ENCODE measurements around the gene HS6ST3.

The HS6ST3 gene

DNA sequence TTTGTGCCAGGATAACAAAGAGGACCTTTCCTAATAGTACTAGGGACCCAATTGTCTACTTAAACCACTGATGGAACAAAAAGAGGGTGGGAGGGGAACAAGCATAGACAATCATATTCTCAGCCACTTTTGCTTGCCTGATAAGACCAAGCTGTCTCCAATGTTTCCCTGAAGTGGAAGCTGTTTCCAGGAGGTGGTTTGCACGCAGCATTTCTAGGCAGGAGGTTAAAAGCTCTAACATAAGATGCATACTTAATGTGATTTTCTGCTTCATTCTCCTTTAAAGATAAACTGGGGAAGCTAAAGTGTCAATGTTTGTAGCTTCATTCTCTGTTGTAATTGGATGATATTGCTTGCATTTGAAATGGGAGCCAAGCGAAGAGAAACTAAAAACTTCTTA lies 442.9 kb downstream of the HS6ST3 start:
- no peak for DNase-seq (ENCODE audit: low read depth in 2 of 2, low spot score in 1 of 2)

DNA sequence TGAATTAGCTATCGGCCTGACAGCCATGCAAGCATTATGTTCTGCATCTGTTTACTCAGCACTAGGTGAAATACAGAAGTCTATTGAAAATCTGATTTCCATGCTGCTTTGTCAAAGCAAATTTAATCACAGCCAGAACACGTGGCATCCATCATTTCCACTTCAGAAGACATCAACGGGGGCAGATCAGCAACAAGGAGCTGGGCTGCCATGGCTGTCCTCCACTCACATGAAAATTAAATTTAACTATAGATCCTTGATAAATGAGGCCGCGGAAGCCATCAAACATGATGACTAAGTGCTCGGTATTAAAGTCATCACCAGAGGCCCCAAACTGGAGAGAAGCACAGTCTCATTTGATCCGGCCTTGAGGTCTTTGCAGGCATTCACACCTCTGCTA lies 443.5 kb downstream of the HS6ST3 start:
- no peak for DNase-seq (ENCODE audit: low read depth in 2 of 2, low spot score in 1 of 2)

DNA sequence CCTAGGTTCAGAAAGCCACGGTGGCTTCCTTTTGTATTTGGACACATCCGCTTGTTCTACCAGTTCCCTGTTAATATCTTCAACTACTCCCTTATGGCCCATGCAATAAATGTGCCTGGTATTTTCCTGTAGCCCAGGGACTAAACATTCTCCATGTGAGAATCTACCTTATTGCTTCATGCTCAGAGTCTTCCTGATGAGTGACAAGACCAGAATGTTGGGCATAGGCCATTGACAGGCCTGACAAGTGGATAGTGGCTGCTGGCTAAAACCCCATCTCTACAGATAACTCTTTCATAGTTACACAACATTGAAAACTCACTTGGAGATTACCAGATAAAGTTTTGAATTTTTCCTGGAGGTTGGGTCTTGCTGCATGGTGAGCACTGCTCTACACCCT lies 449.9 kb downstream of the HS6ST3 start:
- DNase-seq (ENCODE audit: low read depth in 2 of 2, low spot score in 1 of 2), result no peak

DNA sequence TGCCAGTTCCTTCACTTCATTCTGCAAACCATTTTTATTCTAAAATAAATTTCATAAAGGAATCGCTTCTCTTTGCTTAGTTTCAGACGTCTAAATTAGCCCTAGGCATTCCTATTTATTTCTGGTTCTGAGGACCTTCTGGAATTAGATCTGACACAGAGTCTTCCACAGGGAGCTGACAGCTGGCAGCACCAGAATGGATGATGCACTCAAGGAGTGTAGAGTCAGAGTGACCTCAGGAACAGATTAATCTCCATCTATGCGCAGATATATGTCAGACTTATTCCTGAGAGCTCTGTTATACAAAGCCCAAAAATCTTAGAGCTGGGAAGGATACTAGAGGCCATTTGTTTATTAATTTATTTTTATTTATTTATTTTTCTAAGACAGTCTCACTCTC lies 450.8 kb downstream of the HS6ST3 start:
- no peak for DNase-seq (ENCODE audit: low read depth in 2 of 2, low spot score in 1 of 2)

DNA sequence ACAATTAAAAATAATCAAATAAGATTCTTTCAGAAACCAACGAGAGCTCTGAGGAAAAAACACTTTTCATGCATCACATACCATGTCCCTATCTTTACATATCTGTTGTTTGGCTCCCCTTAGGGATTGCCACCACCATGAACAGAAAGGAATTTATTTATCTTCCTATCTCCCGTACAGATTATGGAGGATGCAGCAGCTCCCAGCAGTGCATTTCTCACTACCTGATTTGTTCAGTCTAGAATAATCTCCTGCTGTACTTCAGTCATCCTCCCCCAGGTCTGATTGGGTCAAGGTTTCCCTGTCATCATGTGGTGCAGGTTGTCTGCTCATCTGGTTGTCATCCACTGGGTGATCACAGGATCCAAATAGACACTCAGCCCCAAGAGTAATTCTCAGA lies 453.1 kb downstream of the HS6ST3 start:
- no peak for DNase-seq (ENCODE audit: low read depth in 2 of 2, low spot score in 1 of 2)

DNA sequence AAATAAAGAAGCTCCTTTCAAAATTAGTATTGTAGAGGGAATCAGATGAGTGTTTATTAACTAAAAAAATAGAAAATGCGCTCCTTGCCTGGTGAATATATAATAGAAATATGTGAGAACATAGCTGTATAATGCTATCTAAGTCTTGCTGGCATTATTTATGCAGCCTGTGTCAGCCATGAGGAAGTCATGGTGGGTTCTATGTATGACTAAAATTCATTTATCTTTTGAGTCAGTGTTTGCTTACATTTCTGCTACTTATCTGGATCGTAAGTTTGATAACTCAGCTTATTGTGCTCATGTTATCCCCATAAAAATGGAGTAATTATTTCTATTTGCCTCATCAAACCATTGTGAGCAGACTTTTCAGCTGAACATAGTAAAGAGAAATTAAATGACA lies 455.1 kb downstream of the HS6ST3 start:
- no peak for DNase-seq (ENCODE audit: low read depth in 2 of 2, low spot score in 1 of 2)

DNA sequence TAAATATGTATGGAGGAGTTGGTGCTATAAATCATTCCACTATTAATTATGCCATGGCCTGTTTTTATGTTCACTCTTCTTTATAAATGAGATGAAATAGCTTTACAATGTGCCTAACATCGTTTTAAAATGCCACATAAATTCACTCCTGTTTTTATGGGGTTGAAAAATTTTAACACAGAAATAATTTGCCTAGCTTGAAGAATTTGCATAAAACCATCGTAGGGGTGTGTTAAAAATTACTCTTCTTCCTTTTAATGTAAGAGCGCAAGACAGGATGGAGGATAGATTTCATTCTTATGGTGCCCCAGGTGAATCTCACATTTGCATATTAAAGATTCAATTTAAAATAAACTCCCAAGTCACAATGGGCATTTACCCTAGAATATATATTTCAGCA lies 456.6 kb downstream of the HS6ST3 start:
- no peak for DNase-seq (ENCODE audit: low read depth in 2 of 2, low spot score in 1 of 2)

DNA sequence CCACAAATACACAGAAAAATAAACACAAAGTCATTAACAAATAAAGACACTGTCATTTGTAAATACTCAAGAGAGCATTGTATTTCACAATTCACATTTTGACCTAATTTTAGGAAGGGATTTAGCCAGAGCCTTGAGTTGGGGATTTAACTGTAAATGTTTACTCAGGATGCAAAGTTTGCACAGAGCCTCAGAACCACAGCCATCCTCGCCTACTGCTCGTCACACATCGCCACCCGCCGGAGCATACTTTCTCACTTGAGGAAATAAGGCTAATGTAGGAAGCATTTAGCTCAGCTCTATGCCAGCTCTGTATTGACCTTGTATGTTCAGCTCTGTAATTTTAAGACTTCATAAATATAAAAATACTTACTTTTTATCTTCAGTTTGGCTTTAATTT lies 461.6 kb downstream of the HS6ST3 start:
- no peak for DNase-seq (ENCODE audit: low read depth in 2 of 2, low spot score in 1 of 2)

DNA sequence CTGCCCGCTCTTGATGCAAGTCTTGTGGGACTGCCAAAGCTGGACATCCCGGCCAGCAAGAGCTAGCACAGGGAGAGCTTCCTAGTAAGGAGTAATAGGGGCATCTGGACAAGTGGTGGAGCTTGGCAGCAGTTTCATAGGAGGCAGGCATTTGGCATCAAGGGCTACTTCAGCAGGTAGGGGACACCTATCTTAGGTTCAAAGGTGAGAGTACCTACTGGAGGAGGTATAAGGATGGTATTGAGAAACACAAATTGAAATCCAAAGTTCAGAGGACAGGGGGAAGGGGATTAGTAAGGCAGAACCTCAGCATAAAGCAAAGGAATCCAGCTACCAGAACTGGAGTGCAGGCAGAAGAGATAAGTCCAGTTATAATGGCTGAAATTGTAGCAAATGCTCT lies 462.7 kb downstream of the HS6ST3 start:
- DNase-seq (ENCODE audit: low read depth in 2 of 2, low spot score in 1 of 2), result no peak

DNA sequence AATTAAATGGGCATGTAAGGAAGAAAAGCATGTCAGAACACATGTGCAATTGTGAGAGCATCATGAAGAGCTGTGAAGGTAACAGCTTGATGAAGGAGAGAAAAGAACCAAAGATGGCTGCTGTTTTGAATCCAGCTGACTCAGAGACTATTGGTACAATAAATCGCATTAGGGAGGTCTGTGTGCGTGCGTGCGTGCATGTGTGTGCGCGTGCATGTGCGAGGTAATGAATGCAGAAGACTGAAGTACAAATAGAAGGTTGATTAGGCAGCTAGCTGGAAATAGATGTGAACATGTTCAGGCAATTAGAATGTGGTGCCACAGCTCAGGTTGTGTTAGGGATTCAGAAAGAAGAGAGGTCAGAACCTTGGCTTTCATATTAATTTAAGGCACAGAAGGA lies 463.9 kb downstream of the HS6ST3 start:
- DNase-seq (ENCODE audit: low read depth in 2 of 2, low spot score in 1 of 2), result no peak

DNA sequence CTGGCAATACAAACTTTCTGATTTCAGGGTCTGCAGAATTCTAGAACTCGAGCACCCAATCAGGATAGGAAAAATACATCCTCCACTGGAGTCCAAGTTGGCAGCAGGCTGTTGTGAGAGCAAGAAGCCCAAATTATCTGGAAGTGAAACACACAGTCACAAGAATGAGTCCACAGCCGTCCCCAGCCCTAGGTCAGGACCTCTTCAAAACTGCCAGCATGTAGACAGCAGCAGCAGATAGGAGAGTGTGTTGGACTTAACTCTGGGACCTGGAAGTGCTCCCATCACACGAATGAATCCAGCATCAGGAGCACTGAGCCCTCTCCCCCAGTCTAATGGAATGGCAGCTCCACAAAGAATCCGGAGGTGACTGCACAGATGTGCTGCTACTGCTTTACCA lies 483.7 kb downstream of the HS6ST3 start:
- DNase-seq (ENCODE audit: low read depth in 2 of 2, low spot score in 1 of 2), result no peak

DNA sequence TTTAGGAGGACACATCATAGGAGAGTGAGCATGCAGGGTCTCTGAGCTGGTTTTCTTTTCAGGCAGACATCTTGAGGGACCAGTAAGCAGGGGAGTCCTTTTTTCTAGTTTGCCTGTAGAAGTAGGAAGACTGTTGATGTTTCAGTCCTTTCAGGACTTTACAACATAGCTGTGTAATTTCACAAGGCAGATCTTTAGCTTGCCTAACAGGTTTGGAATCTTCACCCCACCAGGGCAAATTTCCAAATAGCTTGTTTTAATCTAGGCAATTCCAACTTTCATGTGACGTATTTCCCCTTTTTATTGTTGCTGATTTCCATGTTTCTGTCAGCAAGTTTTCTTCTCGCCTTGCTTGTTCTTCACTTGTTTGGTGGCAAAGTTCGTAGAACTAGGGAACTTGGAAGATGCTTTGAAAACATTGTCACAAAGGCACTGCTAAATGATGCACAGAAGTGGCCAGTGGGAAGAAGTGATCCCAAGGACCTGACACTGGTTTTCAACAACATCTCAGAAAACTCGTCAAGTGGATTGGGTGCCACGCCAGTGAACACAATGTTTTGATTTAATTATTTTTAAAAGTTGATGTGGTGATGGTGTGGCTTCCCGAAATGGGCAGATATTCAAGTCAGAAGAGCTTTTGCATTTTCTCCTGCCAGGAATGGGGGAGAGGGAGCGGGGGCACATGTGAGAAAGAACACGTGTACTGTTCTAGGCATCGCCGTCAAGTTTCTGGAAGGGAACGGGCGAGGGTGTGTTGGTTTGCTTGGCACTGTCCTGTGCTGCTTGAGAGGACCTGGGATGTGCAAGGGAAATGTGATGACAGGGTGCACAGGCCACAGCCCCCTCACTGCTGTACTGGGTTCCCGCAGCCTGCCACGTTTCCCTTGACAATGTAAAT lies 485.8 kb downstream of the HS6ST3 start:
- DNase-seq (ENCODE audit: low read depth in 2 of 2, low spot score in 1 of 2), result no peak

DNA sequence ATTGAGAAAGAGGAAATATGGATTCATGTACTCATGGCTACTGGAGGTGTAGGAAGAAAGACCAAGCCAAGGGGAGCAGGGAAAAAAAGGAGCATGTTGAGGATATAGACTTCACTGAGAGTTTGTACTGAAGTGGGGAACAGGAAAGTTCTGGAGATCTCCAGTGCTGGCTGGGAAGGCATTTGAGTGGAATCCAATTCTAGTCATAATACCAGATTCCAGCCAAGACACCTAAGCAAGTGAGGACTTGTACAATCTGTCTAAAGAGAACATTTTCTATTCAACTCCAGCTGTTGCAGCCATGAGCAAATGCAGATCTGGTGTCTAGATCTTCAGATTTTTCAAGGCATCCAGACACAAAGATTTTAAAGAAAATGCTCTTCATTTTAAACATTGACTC lies 491.8 kb downstream of the HS6ST3 start:
- no peak for DNase-seq (ENCODE audit: low read depth in 2 of 2, low spot score in 1 of 2)

DNA sequence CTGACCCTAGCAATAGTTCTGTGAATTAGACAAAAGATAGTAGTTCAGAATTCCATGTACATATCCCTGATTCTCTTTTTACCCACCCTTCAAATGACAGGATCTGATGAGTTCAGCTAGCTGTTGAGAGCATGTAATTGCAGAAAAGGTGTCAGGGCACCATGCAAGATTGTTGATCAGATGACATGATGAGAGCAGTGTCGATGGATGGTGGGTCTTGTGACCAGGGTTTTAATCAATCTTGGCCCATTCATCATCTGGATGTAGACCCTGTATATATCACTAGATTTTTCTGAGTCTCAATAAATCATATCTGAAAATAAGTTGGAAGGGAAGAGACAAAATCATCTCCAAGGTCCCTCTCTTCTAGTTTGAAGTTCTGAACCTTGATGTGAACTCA lies 525.3 kb downstream of the HS6ST3 start:
- no peak for DNase-seq (ENCODE audit: low read depth in 2 of 2, low spot score in 1 of 2)

DNA sequence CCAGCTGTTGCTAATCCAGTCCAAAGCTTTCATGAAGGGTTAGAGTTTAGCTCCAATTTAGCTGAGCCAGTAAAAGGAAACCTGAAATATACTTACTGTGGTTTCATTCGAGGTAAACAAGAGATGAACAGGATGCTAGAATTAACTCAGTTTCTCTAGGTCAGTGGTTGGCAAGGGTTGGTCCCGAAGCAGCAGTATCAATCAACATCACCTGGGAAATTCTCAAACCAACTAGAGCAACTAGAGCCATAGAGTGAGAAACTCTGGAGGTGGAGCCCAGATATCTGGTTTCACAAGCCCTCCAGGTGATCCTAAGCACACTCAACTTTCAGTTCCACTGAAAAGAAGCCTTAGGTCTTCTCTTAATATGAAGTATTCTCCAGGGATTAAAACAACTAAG lies 527.6 kb downstream of the HS6ST3 start:
- no peak for DNase-seq (ENCODE audit: low read depth in 2 of 2, low spot score in 1 of 2)

DNA sequence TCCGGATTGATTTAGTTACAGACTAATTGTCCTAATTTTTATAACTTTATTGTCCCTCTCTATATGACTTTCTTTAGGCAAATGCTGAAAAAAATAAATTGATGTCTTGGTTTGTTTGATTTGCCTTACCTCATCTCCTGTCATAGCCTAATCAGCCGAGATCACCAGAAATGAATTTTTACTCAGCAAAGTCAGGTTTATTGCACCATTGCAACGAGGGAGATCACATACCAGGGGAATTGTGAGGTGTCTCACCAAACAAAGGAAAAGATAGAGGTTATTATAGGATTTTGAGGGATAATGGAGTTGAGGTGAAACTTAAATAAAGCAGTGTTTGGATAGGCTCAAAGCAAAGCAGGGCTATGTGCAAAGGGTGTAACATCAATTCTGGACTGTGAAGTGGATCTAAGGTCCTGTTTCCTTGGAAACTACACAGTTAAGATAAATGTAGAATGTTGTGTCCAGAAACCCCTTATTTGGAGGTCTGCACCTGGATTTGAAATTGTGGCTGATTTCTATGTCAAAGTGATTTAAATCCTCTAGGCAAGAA lies 531.8 kb downstream of the HS6ST3 start:
- no peak for DNase-seq (ENCODE audit: low read depth in 2 of 2, low spot score in 1 of 2)

DNA sequence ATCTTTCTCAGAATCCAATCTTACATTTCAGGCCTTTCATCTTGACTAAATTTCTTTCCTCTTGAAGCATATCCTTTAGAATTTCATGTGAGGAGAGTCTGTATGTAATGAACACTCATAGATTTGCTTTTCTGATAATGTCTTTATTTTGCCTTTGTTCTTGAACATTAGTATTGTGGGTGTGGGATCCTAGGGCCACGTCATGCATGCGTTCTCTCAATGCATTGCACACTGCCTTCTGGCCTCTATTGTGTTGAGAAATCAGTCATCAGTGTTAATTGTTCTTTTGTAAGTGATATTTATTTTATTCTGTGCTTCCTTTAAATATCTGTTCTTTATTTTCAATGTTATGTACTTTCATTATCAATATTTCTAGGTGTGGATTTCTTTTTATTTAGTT lies 539.4 kb downstream of the HS6ST3 start:
- no peak for DNase-seq (ENCODE audit: low read depth in 2 of 2, low spot score in 1 of 2)

DNA sequence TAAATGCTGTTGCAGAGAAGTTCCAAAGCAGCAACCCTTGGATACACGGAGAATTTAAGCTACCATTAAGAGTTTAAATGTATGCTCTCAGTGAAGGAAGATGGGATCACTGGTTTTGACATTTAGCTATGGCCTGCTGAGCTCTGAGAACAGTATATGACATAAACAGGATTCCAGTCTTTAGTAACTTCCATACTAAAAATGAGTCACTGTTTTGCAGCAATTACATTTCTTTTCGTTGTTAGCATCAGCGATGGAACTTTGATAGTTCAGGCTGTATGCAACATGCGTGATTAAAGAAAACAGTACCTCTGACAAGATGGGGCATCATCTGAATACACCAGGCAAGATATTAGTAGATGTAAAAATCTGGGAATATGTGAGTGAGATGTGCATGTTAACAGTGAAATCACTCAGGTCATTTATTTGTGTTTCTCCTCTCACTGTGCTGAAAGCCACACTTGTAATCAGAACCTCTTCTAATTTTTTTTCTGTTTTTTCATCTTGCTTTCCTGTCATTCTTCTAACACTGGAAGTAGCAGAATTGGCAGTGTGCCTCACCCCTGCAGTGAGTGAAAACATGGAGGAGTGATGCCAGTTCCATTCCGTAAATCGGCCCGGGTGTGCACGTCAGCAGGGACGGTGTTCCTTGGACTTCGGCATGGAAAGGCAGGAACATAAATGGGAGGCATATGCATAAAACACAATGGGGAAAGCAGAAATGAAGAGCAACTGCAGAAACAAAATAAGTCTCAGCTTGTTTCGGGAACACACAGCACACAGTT lies 542.8 kb downstream of the HS6ST3 start:
- DNase-seq (ENCODE audit: low read depth in 2 of 2, low spot score in 1 of 2), result no peak

DNA sequence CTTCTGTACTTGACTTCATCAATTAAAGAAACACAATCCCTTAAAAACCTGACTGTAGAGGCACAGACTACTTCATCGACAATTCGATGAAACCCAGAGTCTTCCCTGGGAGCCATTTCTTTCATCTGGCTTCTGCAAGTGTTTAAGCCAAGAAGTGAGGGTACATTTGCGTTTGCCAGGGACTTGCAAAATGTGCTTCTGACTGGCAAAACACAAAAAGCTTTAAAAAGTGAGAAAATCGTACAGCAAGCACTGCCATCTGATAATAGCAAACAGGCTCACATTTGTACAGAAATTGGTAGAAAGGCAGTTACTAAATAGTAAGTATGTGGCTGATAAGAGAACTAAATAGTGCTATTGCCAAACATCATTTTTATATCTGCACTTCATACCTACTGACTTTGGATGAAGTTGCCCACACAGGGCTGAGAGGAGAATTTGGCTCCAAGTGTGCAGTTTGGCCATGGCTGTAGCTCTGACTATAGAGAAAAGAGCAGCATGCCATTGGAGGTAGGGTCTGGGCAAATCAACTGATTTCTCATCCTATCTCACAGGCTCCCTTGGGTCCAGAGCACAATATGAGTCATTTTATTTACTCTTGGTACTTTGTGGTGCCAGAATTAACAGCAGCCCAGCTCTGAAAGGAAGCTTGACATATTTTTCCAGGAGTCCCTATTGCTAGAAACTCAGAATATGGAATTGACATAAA lies 546.2 kb downstream of the HS6ST3 start:
- no peak for DNase-seq (ENCODE audit: low read depth in 2 of 2, low spot score in 1 of 2)

DNA sequence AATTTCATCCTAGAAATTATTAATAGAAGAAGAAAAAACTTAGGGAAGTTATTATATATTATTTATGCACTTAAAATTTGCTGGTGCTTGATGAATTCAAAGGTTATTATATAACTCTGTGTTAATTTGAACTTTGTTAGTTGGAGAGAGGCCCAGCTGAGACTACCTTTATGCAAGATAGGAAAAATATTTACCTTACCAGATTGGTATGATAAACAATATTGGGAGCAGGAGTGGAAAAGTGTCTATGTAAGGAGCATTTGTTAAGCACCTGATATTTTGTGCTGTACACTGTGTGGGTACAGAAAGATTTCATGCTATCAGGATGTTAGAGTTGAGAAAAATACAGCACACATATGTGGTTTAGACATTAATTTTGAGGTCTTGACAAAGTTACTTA lies 547.1 kb downstream of the HS6ST3 start:
- no peak for DNase-seq (ENCODE audit: low read depth in 2 of 2, low spot score in 1 of 2)

DNA sequence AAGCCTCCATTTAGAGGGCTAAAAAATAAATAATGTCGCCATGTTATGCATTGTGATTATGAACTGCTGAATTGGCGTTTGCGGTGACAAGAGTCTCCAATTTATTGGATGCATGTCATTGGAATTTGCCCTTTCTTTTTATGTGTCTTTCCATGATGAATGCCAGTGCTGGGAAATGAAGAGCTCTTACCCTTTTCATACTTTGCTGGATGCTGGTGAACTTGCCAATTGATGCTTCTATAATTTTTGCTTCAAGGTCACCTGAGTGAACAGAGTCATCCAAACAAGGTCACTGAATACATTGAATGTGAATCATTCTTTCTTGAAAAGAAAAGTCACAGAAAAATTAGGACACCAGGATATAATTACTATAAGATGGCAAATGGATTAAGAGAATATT lies 556.2 kb downstream of the HS6ST3 start:
- no peak for DNase-seq (ENCODE audit: low read depth in 2 of 2, low spot score in 1 of 2)
